PC-3 (cell line): ENCODE measurements around the gene DOCK4. TPM values are rescaled to one million over a fixed set of nuclear protein-coding genes. Genes with fewer than 3 reads are reported as not detected.

Experiments
- ATAC-seq: fragments of 200-7000 bp; cut with Tn5 transposase; 2 replicates; pipeline ENCODE4 v1.9.1; 2020; ENCODE audit warnings: mild to moderate bottlenecking, moderate library complexity
- BruUV-seq: library from RNA; stranded (reverse); fragments of 400-500 nt; replicated peaks from 2 replicates; lab custom pipeline; 2021; lab: Mats Ljungman, UMichigan
- CTCF ChIA-PET: fragments of 300-600 bp; sonication (Branson Sonifier 250); formaldehyde crosslinking; loops from one replicate; lab custom pipeline; 2022; ENCODE audit warnings: antibody characterized with exemption; lab: Charles Lee
- POLR2A ChIA-PET: fragments of 300-600 bp; sonication (Branson Sonifier 250); formaldehyde crosslinking; loops from one replicate; lab custom pipeline; 2022; ENCODE audit warnings: antibody characterized with exemption; ENCODE audit not compliant: unreplicated experiment; lab: Charles Lee
- DNase-seq: peaks from one replicate; pipeline ENCODE4 v3.0.0-alpha.2; 2015
- H2AFZ ChIP-seq: fragments of 300-600 bp; sonication (generic); 2 replicates; pipeline ENCODE4 v1.6.0; 2016; ENCODE audit warnings: antibody characterized with exemption, low read length
- H3F3A ChIP-seq: fragments of 300-600 bp; sonication (generic); one replicate; pipeline ENCODE4 v1.6.0; 2017; ENCODE audit warnings: antibody characterized with exemption, low read length, control low read depth, mild to moderate bottlenecking; ENCODE audit not compliant: unreplicated experiment
- H3K27ac ChIP-seq: fragments of 300-600 bp; sonication (generic); 2 replicates; pipeline ENCODE4 v1.5.1; 2016; ENCODE audit warnings: mild to moderate bottlenecking, low read length
- H3K27me3 ChIP-seq: fragments of 300-600 bp; sonication (generic); 2 replicates; pipeline ENCODE4 v1.6.1; 2016; ENCODE audit warnings: low read length, mixed read lengths
- H3K36me3 ChIP-seq: fragments of 300-600 bp; sonication (generic); 2 replicates; pipeline ENCODE4 v1.6.1; 2016; ENCODE audit warnings: low read depth, mixed run types, low read length, mixed read lengths
- H3K4me1 ChIP-seq: fragments of 300-600 bp; sonication (generic); 2 replicates; pipeline ENCODE4 v1.5.1; 2016; ENCODE audit warnings: low read length; ENCODE audit not compliant: insufficient read depth
- H3K4me2 ChIP-seq: fragments of 300-600 bp; sonication (generic); 2 replicates; pipeline ENCODE4 v1.6.0; 2016; ENCODE audit warnings: low read length
- H3K4me3 ChIP-seq: fragments of 300-600 bp; sonication (generic); 2 replicates; pipeline ENCODE4 v1.5.1; 2016; ENCODE audit warnings: mild to moderate bottlenecking, low read length, mixed read lengths
- H3K79me2 ChIP-seq: fragments of 300-600 bp; sonication (generic); 2 replicates; pipeline ENCODE4 v1.6.1; 2017; ENCODE audit warnings: low read length, mixed read lengths
- H3K9ac ChIP-seq: fragments of 300-600 bp; sonication (generic); 2 replicates; pipeline ENCODE4 v1.6.0; 2016; ENCODE audit warnings: mild to moderate bottlenecking, low read length
- H3K9me2 ChIP-seq: fragments of 300-600 bp; sonication (generic); replicated peaks from 2 replicates; pipeline ENCODE4 v1.6.1; 2016; ENCODE audit warnings: mixed run types, low read length, mixed read lengths
- H3K9me3 ChIP-seq: fragments of 300-600 bp; sonication (generic); 2 replicates; pipeline ENCODE4 v1.6.1; 2016; ENCODE audit warnings: low read length, mixed read lengths
- H4K20me1 ChIP-seq: fragments of 300-600 bp; sonication (generic); 2 replicates; pipeline ENCODE4 v1.6.1; 2016; ENCODE audit warnings: low read length, mixed read lengths
- CTCF ChIP-seq: fragments of 300-600 bp; sonication (generic); conservative IDR thresholded peaks from 2 replicates; pipeline ENCODE4 v1.5.1; 2017; ENCODE audit warnings: antibody characterized with exemption, low read depth, mild to moderate bottlenecking, low read length
- EZH2 ChIP-seq: fragments of 300-600 bp; sonication (generic); IDR thresholded peaks from one replicate; pipeline ENCODE4 v1.6.1; 2017; ENCODE audit warnings: antibody characterized with exemption, mild to moderate bottlenecking, low read length; ENCODE audit not compliant: unreplicated experiment
- EZH2phosphoT487 ChIP-seq: fragments of 300-600 bp; sonication (generic); IDR thresholded peaks from 2 replicates; pipeline ENCODE4 v1.6.1; 2018; ENCODE audit warnings: mild to moderate bottlenecking, antibody characterized with exemption, low read length, borderline replicate concordance
- intact Hi-C: fragments of 100-400 bp; cut with micrococcal nuclease; formaldehyde crosslinking; loops from 2 replicates; pipeline ENCODE4 v1.9.0; 2023
- total RNA-seq: library from RNA; depleted of rRNA; stranded (reverse); fragments of >200 nt; gene quantifications from 2 replicates; pipeline ENCODE4 v1.2.3, GENCODE V29; 2014

The DOCK4 gene
- total RNA-seq, 1 experiment from 2014 or later: 25.4 TPM

- Histone ChIP-seq H4K20me1 (0 out of 2 replicates have a peak, but pooled peaks cover 4% of the 10 kb centered on the region), H3K36me3 (no peaks in the 10 kb centered on the region), H3K4me3 (no peak overlapping the region), H3K9ac (no peak overlapping the region), H3K27ac (no peak overlapping the region), H3K79me2 (peaks cover 29% of the 10 kb centered on the region; the same call in 1 of the 2 replicates), H3F3A (no peaks in the 10 kb centered on the region), H3K4me2 (no peak overlapping the region), H3K9me3 (no peaks in the 10 kb centered on the region), H3K4me1 (peaks cover 4% of the 10 kb centered on the region), H3K27me3 (no peaks in the 10 kb centered on the region), H2AFZ (no peak overlapping the region), H3K9me2 (no peaks in the 10 kb centered on the region)
- DNase-seq (no peak), ATAC-seq (no peak)
- TF ChIP-seq EZH2phosphoT487 (no peak), EZH2 (no peak), CTCF (no peak)
- ChIA-PET CTCF (no interaction called here), POLR2A (no interaction called here)
- no TSS peak for BruUV-seq
- intact Hi-C loops: no loop called here
Observed at GRCh38 chr7:112152186-112152585, 54.0 kb downstream of the DOCK4 start.

DNA sequence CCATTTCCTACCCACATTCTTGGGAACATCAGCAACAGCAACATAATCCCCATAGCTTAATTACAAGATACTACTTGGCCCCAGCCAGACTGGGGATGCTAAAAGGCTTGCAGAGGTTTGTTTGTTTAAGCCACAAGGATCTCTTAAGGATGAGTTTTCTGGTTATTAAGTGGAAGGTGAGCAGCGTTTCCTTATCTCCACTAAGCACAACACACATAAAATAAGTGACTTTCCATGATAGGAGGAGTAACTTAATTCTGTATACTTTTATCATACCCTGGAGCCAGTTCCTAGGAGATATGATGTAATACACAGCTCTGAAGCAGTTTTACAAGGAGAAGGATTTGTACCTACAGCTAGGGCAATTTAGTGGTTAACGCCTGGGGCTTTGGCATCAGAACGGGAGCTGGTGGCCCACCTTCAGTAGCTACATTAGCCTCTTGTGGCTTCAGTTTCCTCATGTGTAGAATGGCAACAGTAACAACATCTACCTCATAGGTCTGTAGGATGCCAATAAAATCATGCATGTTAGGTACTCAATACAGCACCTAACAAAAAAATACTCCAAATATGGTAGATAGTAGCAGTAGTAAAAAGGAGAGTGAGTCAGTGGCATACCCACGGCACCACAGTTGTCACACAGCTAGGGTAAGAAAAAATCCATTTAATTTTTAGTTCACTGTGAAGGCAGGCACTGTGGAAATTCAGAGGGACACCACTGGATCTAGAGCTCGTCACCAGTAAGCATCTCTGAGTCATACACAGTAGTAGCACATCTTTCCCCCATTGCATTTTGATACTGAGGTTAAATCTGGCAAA is 55.2 kb downstream of the DOCK4 start:
- Histone ChIP-seq H3K36me3 (no peaks in the 10 kb centered on the region), H4K20me1 (0 out of 2 replicates have a peak, but pooled peaks cover 4% of the 10 kb centered on the region), H3K4me3 (no peak overlapping the region), H3K4me1 (no peaks in the 10 kb centered on the region), H3K9me3 (no peaks in the 10 kb centered on the region), H3K9me2 (no peaks in the 10 kb centered on the region), H3F3A (no peaks in the 10 kb centered on the region), H2AFZ (no peak overlapping the region), H3K4me2 (no peak overlapping the region), H3K79me2 (peaks cover 30% of the 10 kb centered on the region; the same call in 1 of the 2 replicates), H3K9ac (no peak overlapping the region), H3K27ac (no peak overlapping the region), H3K27me3 (no peaks in the 10 kb centered on the region)
- POLR2A ChIA-PET: interaction anchor here (0.6 kb wide), 1 partner anchor 38 kb away, joined by 10 read pairs; no protein-coding TSS in a partner anchor
- DNase-seq (no peak), ATAC-seq (no peak)
- no peak for TF ChIP-seq CTCF
- TF ChIP-seq EZH2phosphoT487: no peak
- TF ChIP-seq EZH2: no peak
- CTCF ChIA-PET: no interaction called here
- intact Hi-C loops: no loop called here
- no TSS peak for BruUV-seq

GRCh38 chr7:112149734-112150133 is 56.5 kb downstream of the DOCK4 start:
- peaks cover 36% of the 10 kb centered on the region; the same call in 1 of the 2 replicates for H3K79me2 ChIP-seq
- H3K27me3 ChIP-seq: no peaks in the 10 kb centered on the region
- H3K36me3 ChIP-seq: no peaks in the 10 kb centered on the region
- no TSS peak for BruUV-seq
- POLR2A ChIA-PET: no interaction called here
- H3K27ac ChIP-seq: no peak overlapping the region
- no peak overlapping the region for H2AFZ ChIP-seq
- no peaks in the 10 kb centered on the region for H3F3A ChIP-seq
- H4K20me1 ChIP-seq: 0 out of 2 replicates have a peak, but pooled peaks cover 4% of the 10 kb centered on the region
- CTCF ChIA-PET: no interaction called here
- no peak overlapping the region for H3K4me2 ChIP-seq
- H3K4me3 ChIP-seq: no peak overlapping the region
- intact Hi-C loops: no loop called here
- H3K9ac ChIP-seq: no peak overlapping the region
- no peaks in the 10 kb centered on the region for H3K9me2 ChIP-seq
- TF ChIP-seq CTCF (no peak), EZH2phosphoT487 (no peak), EZH2 (no peak)
- H3K4me1 ChIP-seq: no peaks in the 10 kb centered on the region
- no peak for DNase-seq
- ATAC-seq: no peak
- no peaks in the 10 kb centered on the region for H3K9me3 ChIP-seq
